SK-N-SH treated with all-trans-retinoic acid at 6 μM for 48 hours (cell line): ENCODE results near the gene NCAM2.

Experiments
- ATAC-seq: fragments of 200-7000 bp; cut with Tn5 transposase; 3 replicates; pipeline ENCODE4 v1.9.1; 2020; ENCODE audit warnings: mild to moderate bottlenecking, moderate library complexity
- ARNTL ChIP-seq: fragments of 450-650 bp; formaldehyde crosslinking; IDR thresholded peaks from 2 replicates; pipeline ENCODE4 v1.5.0; 2020; ENCODE audit warnings: low read depth, mild to moderate bottlenecking, moderate library complexity, borderline replicate concordance
- BACH2 ChIP-seq: fragments of 250-450 bp; sonication (Bioruptor Pico); IDR thresholded peaks from 2 replicates; pipeline ENCODE4 v1.9.0; 2021; ENCODE audit warnings: mild to moderate bottlenecking, borderline replicate concordance
- CSDC2 ChIP-seq: fragments of 250-450 bp; sonication (Bioruptor Pico); IDR thresholded peaks from 2 replicates; pipeline ENCODE4 v1.5.0; 2020; ENCODE audit warnings: mild to moderate bottlenecking, moderate library complexity
- ESRRG ChIP-seq: fragments of 250-450 bp; sonication (Bioruptor Pico); IDR thresholded peaks from 2 replicates; pipeline ENCODE4 v1.6.1; 2021; ENCODE audit warnings: mild to moderate bottlenecking
- GLIS3 ChIP-seq: fragments of 250-450 bp; sonication (Bioruptor Pico); IDR thresholded peaks from 2 replicates; pipeline ENCODE4 v1.5.0; 2020; ENCODE audit warnings: mild to moderate bottlenecking, moderate library complexity
- ISL1 ChIP-seq: fragments of 250-450 bp; sonication (Bioruptor Pico); IDR thresholded peaks from 2 replicates; pipeline ENCODE4 v2.1.2; 2022; ENCODE audit warnings: mild to moderate bottlenecking, moderate library complexity
- PPARA ChIP-seq: fragments of 250-450 bp; sonication (Bioruptor Pico); IDR thresholded peaks from 2 replicates; pipeline ENCODE4 v1.5.0; 2020; ENCODE audit warnings: mild to moderate bottlenecking, borderline replicate concordance
- RARB ChIP-seq: fragments of 250-450 bp; sonication (Bioruptor Pico); IDR thresholded peaks from 2 replicates; pipeline ENCODE4 v1.8.0; 2021; ENCODE audit warnings: mild to moderate bottlenecking, moderate library complexity
- SNAI2 ChIP-seq: fragments of 250-450 bp; sonication (Bioruptor Pico); IDR thresholded peaks from 2 replicates; pipeline ENCODE4 v1.5.0; 2020; ENCODE audit warnings: mild to moderate bottlenecking, moderate library complexity
- TCF4 ChIP-seq: fragments of 250-450 bp; sonication (Bioruptor Pico); IDR thresholded peaks from 2 replicates; pipeline ENCODE4 v1.8.0; 2021; ENCODE audit warnings: mild to moderate bottlenecking, moderate library complexity, borderline replicate concordance
- TOX ChIP-seq: fragments of 250-450 bp; sonication (Bioruptor Pico); IDR thresholded peaks from 2 replicates; pipeline ENCODE4 v1.8.0; 2021; ENCODE audit warnings: mild to moderate bottlenecking, moderate library complexity, borderline replicate concordance
- ZC3H10 ChIP-seq: fragments of 250-450 bp; sonication (Bioruptor Pico); IDR thresholded peaks from 2 replicates; pipeline ENCODE4 v1.5.1; 2021; ENCODE audit warnings: mild to moderate bottlenecking, moderate library complexity
- ZFP3 ChIP-seq: fragments of 250-450 bp; sonication (Bioruptor Pico); IDR thresholded peaks from 2 replicates; pipeline ENCODE4 v1.5.0; 2020; ENCODE audit warnings: mild to moderate bottlenecking, moderate library complexity
- ZFP30 ChIP-seq: fragments of 450-650 bp; formaldehyde crosslinking; IDR thresholded peaks from 2 replicates; pipeline ENCODE4 v1.5.0; 2022; ENCODE audit warnings: mild to moderate bottlenecking, moderate library complexity
- ZNF565 ChIP-seq: fragments of 450-650 bp; formaldehyde crosslinking; conservative IDR thresholded peaks from 2 replicates; pipeline ENCODE4 v1.5.0; 2020; ENCODE audit warnings: low read depth, mild to moderate bottlenecking, moderate library complexity
- ZNF70 ChIP-seq: fragments of 450-650 bp; formaldehyde crosslinking; IDR thresholded peaks from 2 replicates; pipeline ENCODE4 v1.5.0; 2020; ENCODE audit warnings: mild to moderate bottlenecking, moderate library complexity
- ZNF8 ChIP-seq: fragments of 450-650 bp; formaldehyde crosslinking; IDR thresholded peaks from 2 replicates; pipeline ENCODE4 v1.5.0; 2020; ENCODE audit warnings: mild to moderate bottlenecking, moderate library complexity
- TF ChIP-seq, protein P1 (sequence below): fragments of 250-450 bp; sonication (Bioruptor Pico); IDR thresholded peaks from 2 replicates; pipeline ENCODE4 v1.5.0; 2020; ENCODE audit warnings: mild to moderate bottlenecking, moderate library complexity
- TF ChIP-seq, protein P2 (sequence below): fragments of 250-450 bp; sonication (Bioruptor Pico); IDR thresholded peaks from 2 replicates; pipeline ENCODE4 v1.5.1; 2021; ENCODE audit warnings: mild to moderate bottlenecking, moderate library complexity
- TF ChIP-seq, protein P3 (sequence below): fragments of 250-450 bp; sonication (Bioruptor Pico); IDR thresholded peaks from 2 replicates; pipeline ENCODE4 v1.8.0; 2020; ENCODE audit warnings: mild to moderate bottlenecking, moderate library complexity, borderline replicate concordance
- TF ChIP-seq, protein P4 (sequence below): fragments of 250-450 bp; sonication (Bioruptor Pico); IDR thresholded peaks from 2 replicates; pipeline ENCODE4 v1.8.0; 2021; ENCODE audit warnings: low read depth, mild to moderate bottlenecking, moderate library complexity, borderline replicate concordance
- TF ChIP-seq, protein P5 (sequence below): fragments of 250-450 bp; sonication (Bioruptor Pico); IDR thresholded peaks from 2 replicates; pipeline ENCODE4 v1.5.1; 2020; ENCODE audit warnings: low read depth, mild to moderate bottlenecking, moderate library complexity

Gene NCAM2

GRCh38 chr21:20997636-20998455 is at the start of gene NCAM2:
TSS of gene NCAM2 (plus strand) at chr21:20998409.
- peak; percentile 79 for ATAC-seq
- TF ChIP-seq TCF4 (CRISPR knock-in tag) (no peak), SNAI2 (CRISPR knock-in tag) (peak; percentile 44; the same call in 1 of the 2 replicates), BACH2 (CRISPR knock-in tag) (0 out of 2 replicates have a peak, but pooled peaks have one; percentile 22), ZNF70 (no peak)
- TF ChIP-seq, protein P1, sequence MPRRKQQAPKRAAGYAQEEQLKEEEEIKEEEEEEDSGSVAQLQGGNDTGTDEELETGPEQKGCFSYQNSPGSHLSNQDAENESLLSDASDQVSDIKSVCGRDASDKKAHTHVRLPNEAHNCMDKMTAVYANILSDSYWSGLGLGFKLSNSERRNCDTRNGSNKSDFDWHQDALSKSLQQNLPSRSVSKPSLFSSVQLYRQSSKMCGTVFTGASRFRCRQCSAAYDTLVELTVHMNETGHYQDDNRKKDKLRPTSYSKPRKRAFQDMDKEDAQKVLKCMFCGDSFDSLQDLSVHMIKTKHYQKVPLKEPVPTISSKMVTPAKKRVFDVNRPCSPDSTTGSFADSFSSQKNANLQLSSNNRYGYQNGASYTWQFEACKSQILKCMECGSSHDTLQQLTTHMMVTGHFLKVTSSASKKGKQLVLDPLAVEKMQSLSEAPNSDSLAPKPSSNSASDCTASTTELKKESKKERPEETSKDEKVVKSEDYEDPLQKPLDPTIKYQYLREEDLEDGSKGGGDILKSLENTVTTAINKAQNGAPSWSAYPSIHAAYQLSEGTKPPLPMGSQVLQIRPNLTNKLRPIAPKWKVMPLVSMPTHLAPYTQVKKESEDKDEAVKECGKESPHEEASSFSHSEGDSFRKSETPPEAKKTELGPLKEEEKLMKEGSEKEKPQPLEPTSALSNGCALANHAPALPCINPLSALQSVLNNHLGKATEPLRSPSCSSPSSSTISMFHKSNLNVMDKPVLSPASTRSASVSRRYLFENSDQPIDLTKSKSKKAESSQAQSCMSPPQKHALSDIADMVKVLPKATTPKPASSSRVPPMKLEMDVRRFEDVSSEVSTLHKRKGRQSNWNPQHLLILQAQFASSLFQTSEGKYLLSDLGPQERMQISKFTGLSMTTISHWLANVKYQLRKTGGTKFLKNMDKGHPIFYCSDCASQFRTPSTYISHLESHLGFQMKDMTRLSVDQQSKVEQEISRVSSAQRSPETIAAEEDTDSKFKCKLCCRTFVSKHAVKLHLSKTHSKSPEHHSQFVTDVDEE: peak; percentile 12; the same call in 1 of the 2 replicates

DNA sequence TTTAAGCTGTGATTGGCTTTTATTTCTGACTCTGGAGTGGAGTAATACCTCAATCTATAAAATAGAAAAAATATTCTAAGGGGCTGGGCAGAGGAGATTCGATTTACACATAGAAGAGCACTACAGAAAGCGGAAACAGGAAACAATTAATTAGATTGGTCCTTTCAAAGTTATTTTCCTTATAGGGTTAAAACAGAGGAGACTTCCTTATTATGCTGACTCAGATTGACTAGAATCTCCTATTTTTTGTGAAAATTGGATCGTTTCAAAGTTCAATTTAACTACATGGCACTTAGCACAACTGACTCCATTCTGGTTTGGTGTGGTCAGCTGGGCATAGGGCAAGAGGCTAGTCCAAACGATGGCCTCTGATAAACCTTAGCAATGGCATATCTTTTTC is 48.3 kb upstream of the NCAM2 start:
- no peak for ATAC-seq
- TF ChIP-seq TCF4 (CRISPR knock-in tag) (no peak), ZFP3 (CRISPR knock-in tag) (no peak)

DNA sequence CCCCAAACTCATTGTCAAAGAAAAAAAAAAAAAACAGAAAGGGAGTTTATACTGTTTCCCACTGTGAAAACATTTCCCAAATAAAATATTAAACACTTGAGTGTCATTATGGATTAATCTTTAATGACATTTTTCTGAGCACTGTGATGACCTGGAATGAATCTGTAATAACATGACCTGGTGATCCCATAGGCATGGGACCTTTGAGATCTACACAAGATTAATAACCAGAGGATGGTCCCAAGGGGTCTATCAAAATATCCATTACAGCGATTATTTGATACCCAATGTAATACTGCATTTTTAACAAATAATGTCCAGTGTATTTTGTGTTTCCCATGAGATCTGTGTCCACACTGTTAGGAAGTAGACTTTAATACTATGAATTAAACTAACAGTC is 32.4 kb upstream of the NCAM2 start:
- no peak for TF ChIP-seq ZNF70
- TF ChIP-seq, protein P2, sequence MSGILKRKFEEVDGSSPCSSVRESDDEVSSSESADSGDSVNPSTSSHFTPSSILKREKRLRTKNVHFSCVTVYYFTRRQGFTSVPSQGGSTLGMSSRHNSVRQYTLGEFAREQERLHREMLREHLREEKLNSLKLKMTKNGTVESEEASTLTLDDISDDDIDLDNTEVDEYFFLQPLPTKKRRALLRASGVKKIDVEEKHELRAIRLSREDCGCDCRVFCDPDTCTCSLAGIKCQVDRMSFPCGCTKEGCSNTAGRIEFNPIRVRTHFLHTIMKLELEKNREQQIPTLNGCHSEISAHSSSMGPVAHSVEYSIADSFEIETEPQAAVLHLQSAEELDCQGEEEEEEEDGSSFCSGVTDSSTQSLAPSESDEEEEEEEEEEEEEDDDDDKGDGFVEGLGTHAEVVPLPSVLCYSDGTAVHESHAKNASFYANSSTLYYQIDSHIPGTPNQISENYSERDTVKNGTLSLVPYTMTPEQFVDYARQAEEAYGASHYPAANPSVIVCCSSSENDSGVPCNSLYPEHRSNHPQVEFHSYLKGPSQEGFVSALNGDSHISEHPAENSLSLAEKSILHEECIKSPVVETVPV (CRISPR knock-in tag): no peak
- TF ChIP-seq TOX (CRISPR knock-in tag): no peak
- TF ChIP-seq, all 23 proteins: peak for 0
- no peak for ATAC-seq

DNA sequence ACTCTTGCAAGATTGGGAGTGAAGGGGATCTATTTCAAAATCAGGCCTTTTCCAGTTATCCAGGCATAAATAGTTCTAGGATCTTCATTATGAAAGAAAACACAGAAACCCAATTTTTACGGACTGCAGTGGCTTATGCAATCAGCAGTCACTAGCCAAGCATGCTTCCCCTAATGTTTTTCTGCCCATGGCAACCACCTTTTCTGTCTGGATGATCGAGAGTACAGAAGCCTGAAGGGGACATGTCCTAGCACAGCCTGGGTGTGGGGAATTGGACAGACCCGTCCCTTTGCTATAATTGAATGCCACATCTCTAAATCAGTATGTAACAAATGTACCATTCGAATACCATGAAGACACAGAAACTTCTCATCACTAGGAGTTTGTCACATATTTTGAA is 29.8 kb upstream of the NCAM2 start:
- ATAC-seq: no peak
- TF ChIP-seq TCF4 (CRISPR knock-in tag) (no peak), ZFP30 (no peak), ZC3H10 (CRISPR knock-in tag) (no peak), ZNF565 (no peak), ZNF8 (no peak), ESRRG (no peak), CSDC2 (CRISPR knock-in tag) (no peak), GLIS3 (CRISPR knock-in tag) (no peak), ISL1 (no peak), BACH2 (CRISPR knock-in tag) (no peak), PPARA (no peak), RARB (no peak), ARNTL (no peak), TOX (CRISPR knock-in tag) (no peak), ZFP3 (CRISPR knock-in tag) (no peak)
- TF ChIP-seq, protein P1: no peak
- TF ChIP-seq, protein P3, sequence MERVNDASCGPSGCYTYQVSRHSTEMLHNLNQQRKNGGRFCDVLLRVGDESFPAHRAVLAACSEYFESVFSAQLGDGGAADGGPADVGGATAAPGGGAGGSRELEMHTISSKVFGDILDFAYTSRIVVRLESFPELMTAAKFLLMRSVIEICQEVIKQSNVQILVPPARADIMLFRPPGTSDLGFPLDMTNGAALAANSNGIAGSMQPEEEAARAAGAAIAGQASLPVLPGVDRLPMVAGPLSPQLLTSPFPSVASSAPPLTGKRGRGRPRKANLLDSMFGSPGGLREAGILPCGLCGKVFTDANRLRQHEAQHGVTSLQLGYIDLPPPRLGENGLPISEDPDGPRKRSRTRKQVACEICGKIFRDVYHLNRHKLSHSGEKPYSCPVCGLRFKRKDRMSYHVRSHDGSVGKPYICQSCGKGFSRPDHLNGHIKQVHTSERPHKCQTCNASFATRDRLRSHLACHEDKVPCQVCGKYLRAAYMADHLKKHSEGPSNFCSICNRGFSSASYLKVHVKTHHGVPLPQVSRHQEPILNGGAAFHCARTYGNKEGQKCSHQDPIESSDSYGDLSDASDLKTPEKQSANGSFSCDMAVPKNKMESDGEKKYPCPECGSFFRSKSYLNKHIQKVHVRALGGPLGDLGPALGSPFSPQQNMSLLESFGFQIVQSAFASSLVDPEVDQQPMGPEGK: no peak
- TF ChIP-seq, protein P4, sequence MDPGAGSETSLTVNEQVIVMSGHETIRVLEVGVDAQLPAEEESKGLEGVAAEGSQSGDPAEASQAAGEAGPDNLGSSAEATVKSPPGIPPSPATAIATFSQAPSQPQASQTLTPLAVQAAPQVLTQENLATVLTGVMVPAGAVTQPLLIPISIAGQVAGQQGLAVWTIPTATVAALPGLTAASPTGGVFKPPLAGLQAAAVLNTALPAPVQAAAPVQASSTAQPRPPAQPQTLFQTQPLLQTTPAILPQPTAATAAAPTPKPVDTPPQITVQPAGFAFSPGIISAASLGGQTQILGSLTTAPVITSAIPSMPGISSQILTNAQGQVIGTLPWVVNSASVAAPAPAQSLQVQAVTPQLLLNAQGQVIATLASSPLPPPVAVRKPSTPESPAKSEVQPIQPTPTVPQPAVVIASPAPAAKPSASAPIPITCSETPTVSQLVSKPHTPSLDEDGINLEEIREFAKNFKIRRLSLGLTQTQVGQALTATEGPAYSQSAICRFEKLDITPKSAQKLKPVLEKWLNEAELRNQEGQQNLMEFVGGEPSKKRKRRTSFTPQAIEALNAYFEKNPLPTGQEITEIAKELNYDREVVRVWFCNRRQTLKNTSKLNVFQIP (CRISPR knock-in tag): no peak
- TF ChIP-seq, protein P5, sequence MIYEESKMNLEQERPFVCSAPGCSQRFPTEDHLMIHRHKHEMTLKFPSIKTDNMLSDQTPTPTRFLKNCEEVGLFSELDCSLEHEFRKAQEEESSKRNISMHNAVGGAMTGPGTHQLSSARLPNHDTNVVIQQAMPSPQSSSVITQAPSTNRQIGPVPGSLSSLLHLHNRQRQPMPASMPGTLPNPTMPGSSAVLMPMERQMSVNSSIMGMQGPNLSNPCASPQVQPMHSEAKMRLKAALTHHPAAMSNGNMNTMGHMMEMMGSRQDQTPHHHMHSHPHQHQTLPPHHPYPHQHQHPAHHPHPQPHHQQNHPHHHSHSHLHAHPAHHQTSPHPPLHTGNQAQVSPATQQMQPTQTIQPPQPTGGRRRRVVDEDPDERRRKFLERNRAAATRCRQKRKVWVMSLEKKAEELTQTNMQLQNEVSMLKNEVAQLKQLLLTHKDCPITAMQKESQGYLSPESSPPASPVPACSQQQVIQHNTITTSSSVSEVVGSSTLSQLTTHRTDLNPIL (CRISPR knock-in tag): no peak
